DOHH2 (cell line): Measurements from ENCODE around the gene GLI3.

ENCODE experiments used
- CTCF ChIP-seq: fragments of 200-600 bp; sonication (generic); IDR thresholded peaks from one replicate; pipeline ENCODE4 v1.5.1; 2014; ENCODE audit warnings: antibody characterized with exemption, mild to moderate bottlenecking, low read depth, low read length; ENCODE audit not compliant: poor library complexity, severe bottlenecking
- EZH2phosphoT487 ChIP-seq: fragments of 200-600 bp; sonication (generic); IDR thresholded peaks from 2 replicates; pipeline ENCODE4 v1.6.1; 2017; ENCODE audit warnings: borderline replicate concordance, mild to moderate bottlenecking, antibody characterized with exemption, low read length, moderate library complexity, mixed read lengths

DNA sequence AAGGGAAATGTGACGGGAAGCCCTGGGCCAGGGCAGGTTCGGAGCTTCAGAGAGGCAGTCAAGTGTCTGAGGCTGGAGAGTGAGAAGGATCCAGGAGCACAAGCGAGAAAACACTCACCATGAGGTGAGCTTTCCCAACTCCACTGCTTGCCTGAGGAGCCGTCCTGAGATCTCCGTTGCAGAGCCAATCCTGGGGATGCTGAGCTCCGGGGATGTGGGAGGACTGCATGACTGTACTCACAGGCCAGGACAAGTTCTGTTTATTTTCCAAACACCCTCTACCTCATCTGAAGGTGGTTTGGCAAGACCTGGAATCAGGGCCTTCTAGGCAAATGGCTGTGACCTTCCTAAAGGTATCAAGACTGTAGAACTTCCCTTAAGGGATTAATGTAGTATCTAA lies 38.7 kb downstream of the GLI3 start:
- no peak for TF ChIP-seq CTCF
- no peak for TF ChIP-seq EZH2phosphoT487
